Activated T-cell treated with anti-CD3 and anti-CD28 coated beads for 48 hours (primary cell): ENCODE results near the gene RNPEP.
"Not testable (repeated sequence)": the region's sequence is repeated elsewhere in the genome, so short reads cannot be mapped to it uniquely, and the experiment has no call there.

ENCODE experiments used
- DNase-seq: peaks from one replicate; pipeline ENCODE4 v3.0.0-alpha.2; 2020; ENCODE audit warnings: low read depth

Gene RNPEP

GRCh38 chr1:201982623-201983379 is at the start of gene RNPEP:
Gene RNPEP, plus strand, starts transcription at chr1:201982648. Its CDS starts 19 bp downstream, at chr1:201982667.
- peak; percentile 42 for DNase-seq

GRCh38 chr1:201933840-201934430 is 48.5 kb upstream of the RNPEP start:
- no peak for DNase-seq

- no peak for DNase-seq
Measured at GRCh38 chr1:201937624-201938213, 44.7 kb upstream of the RNPEP start.

GRCh38 chr1:201938440-201939035 is 43.9 kb upstream of the RNPEP start:
- DNase-seq = no peak

- no peak for DNase-seq
Measured at GRCh38 chr1:201939148-201939547, 43.3 kb upstream of the RNPEP start.

- DNase-seq = no peak
Measured at GRCh38 chr1:201939574-201939973, 42.9 kb upstream of the RNPEP start.

- not testable (repeated sequence) for DNase-seq
Measured at GRCh38 chr1:201940316-201940715, 42.1 kb upstream of the RNPEP start.

GRCh38 chr1:201941420-201942128 is 40.9 kb upstream of the RNPEP start:
- no peak for DNase-seq

GRCh38 chr1:201942129-201942495 is 40.3 kb upstream of the RNPEP start:
- DNase-seq = no peak

- DNase-seq = no peak
Measured at GRCh38 chr1:201944002-201944401, 38.4 kb upstream of the RNPEP start.

GRCh38 chr1:201944639-201945038 is 37.8 kb upstream of the RNPEP start:
- DNase-seq = no peak

GRCh38 chr1:201945157-201945556 is 37.3 kb upstream of the RNPEP start:
- no peak for DNase-seq

- DNase-seq = no peak
Measured at GRCh38 chr1:201945863-201946223, 36.6 kb upstream of the RNPEP start.

GRCh38 chr1:201946224-201946908 is 36.1 kb upstream of the RNPEP start, which contains the start of gene LMOD1:
Gene LMOD1, minus strand, starts transcription at chr1:201946548. Its CDS starts 208 bp downstream, at chr1:201946340.
- peak; percentile 5 for DNase-seq

- DNase-seq = no peak
Measured at GRCh38 chr1:201947697-201948008, 34.8 kb upstream of the RNPEP start.

- DNase-seq = no peak
Measured at GRCh38 chr1:201949491-201949890, 33.0 kb upstream of the RNPEP start.

GRCh38 chr1:201954263-201955008 is 28.0 kb upstream of the RNPEP start:
- no peak for DNase-seq

- peak; percentile 93 for DNase-seq
Measured at GRCh38 chr1:201955009-201955728, 27.3 kb upstream of the RNPEP start, which contains the start of gene TIMM17A. Gene TIMM17A, plus strand, starts transcription at chr1:201955503. Its CDS starts 24 bp downstream, at chr1:201955527.

GRCh38 chr1:201955729-201956143 is 26.7 kb upstream of the RNPEP start:
- no peak for DNase-seq

GRCh38 chr1:201958348-201958747 is 24.1 kb upstream of the RNPEP start:
- no peak for DNase-seq
